Measurements from ENCODE around the gene HSPA1L. TPM values are rescaled to one million over a fixed set of nuclear protein-coding genes. Genes with fewer than 3 reads are reported as not detected.
A peak's percentile ranks its signal among the peaks of the same experiment; 100 is the strongest.

The HSPA1L gene
- total RNA-seq, 1 donor from 2014 or later = 2.5 TPM

DNA sequence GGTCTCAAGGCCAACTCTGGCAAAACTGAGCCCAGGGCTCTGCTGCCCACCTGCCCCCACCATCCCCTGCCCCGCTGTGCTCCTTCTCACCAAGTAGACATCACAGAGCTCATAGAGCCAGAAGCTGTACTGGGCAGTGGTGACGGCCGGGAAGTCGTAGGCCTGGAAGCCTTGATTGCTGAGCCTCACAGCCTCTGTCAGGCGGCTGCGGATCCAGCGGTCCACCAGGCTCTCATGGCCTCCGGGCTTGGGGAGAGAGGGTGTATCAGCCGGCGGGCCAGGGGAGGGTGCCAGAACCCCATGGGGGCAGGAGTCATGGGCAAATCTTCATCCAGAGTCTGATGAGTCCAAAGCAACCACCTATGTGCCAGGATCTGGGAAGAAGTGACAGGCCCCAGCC, 35.2 kb downstream of the HSPA1L start:
- Mint-ChIP-seq H3K27me3 (no peaks in the 10 kb centered on the region), H3K36me3 (ENCODE audit: insufficient read depth) (peaks cover 12% of the 10 kb centered on the region), H3K4me1 (ENCODE audit: low read depth) (peaks cover 12% of the 10 kb centered on the region), H3K9me3 (ENCODE audit: low read depth) (no peaks in the 10 kb centered on the region), H3K27ac (no peak overlapping the region), H3K4me3 (ENCODE audit: low read depth) (no peak overlapping the region)
- DNase-seq (ENCODE audit: low spot score, unreplicated experiment) = no peak
- no peak for TF ChIP-seq CTCF (IDR thresholded peaks at IDR 0.05; ENCODE audit: unreplicated experiment)

DNA sequence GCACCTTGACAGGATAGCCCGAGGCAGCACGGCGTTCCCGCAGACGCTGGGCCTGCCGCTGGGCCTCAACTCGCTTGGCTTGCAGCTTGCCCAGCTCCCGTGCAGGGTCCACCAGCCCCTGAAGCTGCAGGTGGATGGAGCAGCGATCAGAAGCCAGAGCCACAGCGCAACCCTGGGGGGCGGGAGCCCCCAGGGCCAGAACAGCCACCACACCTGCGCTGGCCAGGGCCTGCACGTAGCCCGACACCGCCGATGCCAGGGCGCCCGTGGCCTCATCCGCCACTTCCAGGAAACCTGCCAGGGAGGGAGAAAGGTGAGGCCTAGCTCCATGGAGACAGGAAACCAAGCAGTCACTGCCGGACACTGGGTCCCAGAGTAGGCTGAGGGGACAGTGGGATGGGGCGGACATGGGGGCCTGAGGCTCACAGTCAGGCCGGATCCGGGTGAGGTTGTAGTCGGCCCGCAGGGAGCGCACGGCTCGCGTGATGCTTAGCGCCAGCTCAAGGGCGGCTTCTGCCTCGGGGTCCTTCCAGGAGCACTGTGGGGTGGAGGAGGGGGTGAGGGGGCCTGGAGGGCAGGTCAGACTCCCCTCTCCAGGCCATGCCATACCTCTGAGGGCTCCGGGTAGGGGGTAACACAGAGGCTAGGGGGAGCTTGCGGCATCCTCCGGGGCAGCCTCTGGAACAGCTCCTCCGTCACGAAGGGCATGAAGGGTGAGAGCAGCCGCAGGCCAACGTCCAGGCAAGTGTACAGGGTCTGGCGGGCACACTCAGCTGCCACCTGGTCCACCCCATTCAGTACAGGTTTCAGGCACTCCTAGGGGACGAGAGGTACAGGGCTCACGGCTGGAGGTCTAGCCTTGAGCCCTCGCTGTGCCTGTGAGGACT, 35.8 kb downstream of the HSPA1L start:
- no peak for TF ChIP-seq CTCF (IDR thresholded peaks at IDR 0.05; ENCODE audit: unreplicated experiment)
- no peak overlapping the region for H3K4me3 Mint-ChIP-seq (ENCODE audit: low read depth)
- H3K9me3 Mint-ChIP-seq (ENCODE audit: low read depth) = no peaks in the 10 kb centered on the region
- no peaks in the 10 kb centered on the region for H3K27me3 Mint-ChIP-seq
- H3K36me3 Mint-ChIP-seq (ENCODE audit: insufficient read depth) = peaks cover 6% of the 10 kb centered on the region
- H3K4me1 Mint-ChIP-seq (ENCODE audit: low read depth) = peaks cover 12% of the 10 kb centered on the region
- H3K27ac Mint-ChIP-seq = no peak overlapping the region
- DNase-seq (ENCODE audit: low spot score, unreplicated experiment) = no peak

GRCh38 chr6:31778193-31778592, 36.9 kb downstream of the HSPA1L start:
- H3K9me3 Mint-ChIP-seq (ENCODE audit: low read depth) = no peaks in the 10 kb centered on the region
- no peak for TF ChIP-seq CTCF (IDR thresholded peaks at IDR 0.05; ENCODE audit: unreplicated experiment)
- H3K4me3 Mint-ChIP-seq (ENCODE audit: low read depth) = no peak overlapping the region
- no peaks in the 10 kb centered on the region for H3K27me3 Mint-ChIP-seq
- DNase-seq (ENCODE audit: low spot score, unreplicated experiment) = no peak
- peaks cover 5% of the 10 kb centered on the region for H3K36me3 Mint-ChIP-seq (ENCODE audit: insufficient read depth)
- H3K4me1 Mint-ChIP-seq (ENCODE audit: low read depth) = peaks cover 12% of the 10 kb centered on the region
- H3K27ac Mint-ChIP-seq = no peak overlapping the region

- Mint-ChIP-seq H3K4me1 (ENCODE audit: low read depth) (peaks cover 12% of the 10 kb centered on the region), H3K4me3 (ENCODE audit: low read depth) (no peak overlapping the region), H3K27me3 (no peaks in the 10 kb centered on the region), H3K36me3 (ENCODE audit: insufficient read depth) (peaks cover 3% of the 10 kb centered on the region), H3K27ac (peak overlapping the region; percentile 89), H3K9me3 (ENCODE audit: low read depth) (no peaks in the 10 kb centered on the region)
- no peak for TF ChIP-seq CTCF (IDR thresholded peaks at IDR 0.05; ENCODE audit: unreplicated experiment)
- DNase-seq (ENCODE audit: low spot score, unreplicated experiment) = no peak
These were observed 37.4 kb downstream of the HSPA1L start for GRCh38 chr6:31777667-31778050.

- Mint-ChIP-seq H3K36me3 (ENCODE audit: insufficient read depth) (peaks cover 3% of the 10 kb centered on the region), H3K27ac (peak within 1 kb of the TSS; percentile 89), H3K4me3 (ENCODE audit: low read depth) (peak within 1 kb of the TSS; percentile 38), H3K27me3 (no peaks in the 10 kb centered on the region), H3K9me3 (ENCODE audit: low read depth) (no peaks in the 10 kb centered on the region), H3K4me1 (ENCODE audit: low read depth) (peaks cover 12% of the 10 kb centered on the region)
- TF ChIP-seq CTCF (IDR thresholded peaks at IDR 0.05; ENCODE audit: unreplicated experiment) = no peak
- DNase-seq (ENCODE audit: low spot score, unreplicated experiment) = peak; percentile 46
These were observed 38.0 kb downstream of the HSPA1L start, which contains the start of gene VWA7 for GRCh38 chr6:31776989-31777666. TSS of gene VWA7 (minus strand) at chr6:31777328. CDS start at chr6:31776779, 549 bp downstream.
